Neural progenitor cell (in vitro differentiated cells): Measurements from ENCODE around the gene CTSW.

Source experiments
- CTCF ChIP-seq: fragments of 200-600 bp; sonication (generic); IDR thresholded peaks from 2 replicates; pipeline ENCODE4 v1.5.1; 2017; ENCODE audit warnings: antibody characterized with exemption, mild to moderate bottlenecking
- EZH2 ChIP-seq: fragments of 200-600 bp; sonication (generic); IDR thresholded peaks from 2 replicates; pipeline ENCODE4 v1.6.1; 2017; ENCODE audit warnings: antibody characterized with exemption, mild to moderate bottlenecking, moderate library complexity

DNA sequence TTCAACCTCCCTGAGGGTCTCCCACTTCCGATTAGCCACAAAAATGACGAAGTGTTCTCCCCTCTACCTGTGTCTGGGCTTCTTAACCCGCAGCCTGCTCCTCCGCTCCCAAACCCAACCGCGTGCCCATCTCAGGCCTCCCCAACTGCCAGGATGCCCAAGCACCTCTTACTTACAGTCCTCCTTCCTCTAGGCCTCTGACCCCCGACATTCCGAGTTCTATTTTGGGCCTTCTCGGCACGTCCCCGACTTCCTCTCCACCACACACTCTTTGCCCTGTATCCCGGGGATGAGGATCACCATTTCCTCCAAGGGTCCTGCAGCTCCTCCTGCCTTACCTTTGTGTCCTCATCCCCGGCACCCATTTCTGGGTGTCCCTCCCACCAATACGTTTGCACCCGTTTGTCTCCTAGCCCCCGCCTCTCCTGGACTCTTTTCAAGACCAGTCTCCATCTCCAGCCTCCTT is 19.8 kb upstream of the CTSW start:
- no peak for TF ChIP-seq CTCF
- TF ChIP-seq EZH2, result no peak
